Measurements from ENCODE around the gene KSR2. TPM values are rescaled to one million over a fixed set of nuclear protein-coding genes. Genes with fewer than 3 reads are reported as not detected.

The KSR2 gene
- polyA plus RNA-seq, 3 donors from 2014 or later, result not detected

- Mint-ChIP-seq H3K36me3 (no peaks in the 10 kb centered on the region), H3K4me1 (no peaks in the 10 kb centered on the region), H3K27ac (no peak overlapping the region), H3K27me3 (ENCODE audit: low read depth in 3 of 3) (peaks cover 0 to 12% (median 2%) of the 10 kb centered on the region in 3 donors), H3K9me3 (no peaks in the 10 kb centered on the region), H3K4me3 (no peak overlapping the region)
- DNase-seq, result no peak
These were observed 392.7 kb downstream of the KSR2 start for GRCh38 chr12:117576053-117576452.

GRCh38 chr12:117574655-117575054 is 394.1 kb downstream of the KSR2 start:
- no peak overlapping the region for H3K4me3 Mint-ChIP-seq
- no peak for DNase-seq

GRCh38 chr12:117572755-117573154 is 396.0 kb downstream of the KSR2 start:
- Mint-ChIP-seq H3K36me3 (no peaks in the 10 kb centered on the region), H3K4me3 (no peak overlapping the region), H3K4me1 (no peaks in the 10 kb centered on the region), H3K9me3 (no peaks in the 10 kb centered on the region), H3K27me3 (ENCODE audit: low read depth in 3 of 3) (peaks cover 0 to 12% (median 0%) of the 10 kb centered on the region in 3 donors), H3K27ac (no peak overlapping the region)
- no peak for DNase-seq

More at GRCh38 chr12:117574655-117575054, 394.1 kb downstream of the KSR2 start:
- H3K27me3 Mint-ChIP-seq (ENCODE audit: low read depth in 3 of 3), result peaks cover 0 to 12% (median 2%) of the 10 kb centered on the region in 3 donors
- no peaks in the 10 kb centered on the region for H3K36me3 Mint-ChIP-seq
- H3K9me3 Mint-ChIP-seq, result no peaks in the 10 kb centered on the region
- H3K4me1 Mint-ChIP-seq, result no peaks in the 10 kb centered on the region
- H3K27ac Mint-ChIP-seq, result no peak overlapping the region

- H3K27ac Mint-ChIP-seq, result no peak overlapping the region
- no peaks in the 10 kb centered on the region for H3K36me3 Mint-ChIP-seq
- H3K4me3 Mint-ChIP-seq, result no peak overlapping the region
- H3K27me3 Mint-ChIP-seq (ENCODE audit: low read depth in 3 of 3), result peaks cover 0 to 12% (median 0%) of the 10 kb centered on the region in 3 donors
- DNase-seq, result no peak
- no peaks in the 10 kb centered on the region for H3K9me3 Mint-ChIP-seq
- H3K4me1 Mint-ChIP-seq, result no peaks in the 10 kb centered on the region
These were observed 397.5 kb downstream of the KSR2 start for GRCh38 chr12:117571321-117571720.

- Mint-ChIP-seq H3K4me1 (no peaks in the 10 kb centered on the region), H3K9me3 (no peaks in the 10 kb centered on the region), H3K27me3 (ENCODE audit: low read depth in 3 of 3) (peaks cover 0 to 12% (median 0%) of the 10 kb centered on the region in 3 donors), H3K36me3 (no peaks in the 10 kb centered on the region), H3K27ac (no peak overlapping the region), H3K4me3 (no peak overlapping the region)
- DNase-seq, result no peak
These were observed 398.2 kb downstream of the KSR2 start for GRCh38 chr12:117570608-117571007.

- H3K4me1 Mint-ChIP-seq, result no peaks in the 10 kb centered on the region
- no peaks in the 10 kb centered on the region for H3K9me3 Mint-ChIP-seq
- no peak for DNase-seq
- H3K27ac Mint-ChIP-seq, result no peak overlapping the region
- peaks cover 0 to 4% (median 0%) of the 10 kb centered on the region in 3 donors for H3K27me3 Mint-ChIP-seq (ENCODE audit: low read depth in 3 of 3)
- H3K36me3 Mint-ChIP-seq, result no peaks in the 10 kb centered on the region
- no peak overlapping the region for H3K4me3 Mint-ChIP-seq
These were observed 401.1 kb downstream of the KSR2 start for GRCh38 chr12:117567644-117568216.

- no peak for DNase-seq
- no peak overlapping the region for H3K4me3 Mint-ChIP-seq
- no peaks in the 10 kb centered on the region for H3K27me3 Mint-ChIP-seq (ENCODE audit: low read depth in 3 of 3)
- no peaks in the 10 kb centered on the region for H3K4me1 Mint-ChIP-seq
- no peak overlapping the region for H3K27ac Mint-ChIP-seq
- H3K9me3 Mint-ChIP-seq, result no peaks in the 10 kb centered on the region
- no peaks in the 10 kb centered on the region for H3K36me3 Mint-ChIP-seq
These were observed 403.9 kb downstream of the KSR2 start for GRCh38 chr12:117564881-117565280.

GRCh38 chr12:117563706-117564105 is 405.1 kb downstream of the KSR2 start:
- DNase-seq, result no peak
- Mint-ChIP-seq H3K36me3 (no peaks in the 10 kb centered on the region), H3K4me1 (no peaks in the 10 kb centered on the region), H3K27ac (no peak overlapping the region), H3K4me3 (no peak overlapping the region), H3K27me3 (ENCODE audit: low read depth in 3 of 3) (no peaks in the 10 kb centered on the region), H3K9me3 (peaks cover 0 to 1% (median 0%) of the 10 kb centered on the region in 6 donors)

GRCh38 chr12:117563007-117563406 is 405.8 kb downstream of the KSR2 start:
- H3K4me3 Mint-ChIP-seq, result no peak overlapping the region
- no peaks in the 10 kb centered on the region for H3K27me3 Mint-ChIP-seq (ENCODE audit: low read depth in 3 of 3)
- no peak overlapping the region for H3K27ac Mint-ChIP-seq
- no peaks in the 10 kb centered on the region for H3K4me1 Mint-ChIP-seq
- H3K36me3 Mint-ChIP-seq, result no peaks in the 10 kb centered on the region
- no peak for DNase-seq
- peaks cover 0 to 2% (median 0%) of the 10 kb centered on the region in 6 donors for H3K9me3 Mint-ChIP-seq

GRCh38 chr12:117561990-117562389 is 406.8 kb downstream of the KSR2 start:
- no peaks in the 10 kb centered on the region for H3K36me3 Mint-ChIP-seq
- no peak overlapping the region for H3K4me3 Mint-ChIP-seq
- no peaks in the 10 kb centered on the region for H3K4me1 Mint-ChIP-seq
- DNase-seq, result no peak
- H3K9me3 Mint-ChIP-seq, result peaks cover 0 to 2% (median 0%) of the 10 kb centered on the region in 6 donors
- no peaks in the 10 kb centered on the region for H3K27me3 Mint-ChIP-seq (ENCODE audit: low read depth in 3 of 3)
- H3K27ac Mint-ChIP-seq, result no peak overlapping the region

GRCh38 chr12:117559978-117560377 is 408.8 kb downstream of the KSR2 start:
- Mint-ChIP-seq H3K36me3 (no peaks in the 10 kb centered on the region), H3K4me3 (no peak overlapping the region), H3K9me3 (peaks cover 0 to 2% (median 0%) of the 10 kb centered on the region in 6 donors), H3K27me3 (ENCODE audit: low read depth in 3 of 3) (no peaks in the 10 kb centered on the region), H3K4me1 (no peaks in the 10 kb centered on the region), H3K27ac (no peak overlapping the region)
- DNase-seq, result no peak

GRCh38 chr12:117555889-117556288 is 412.9 kb downstream of the KSR2 start:
- no peak overlapping the region for H3K4me3 Mint-ChIP-seq
- H3K4me1 Mint-ChIP-seq, result no peaks in the 10 kb centered on the region
- peaks cover 0 to 3% (median 0%) of the 10 kb centered on the region in 6 donors for H3K9me3 Mint-ChIP-seq
- H3K27me3 Mint-ChIP-seq (ENCODE audit: low read depth in 3 of 3), result peaks cover 0 to 2% (median 0%) of the 10 kb centered on the region in 3 donors
- no peak for DNase-seq
- no peak overlapping the region for H3K27ac Mint-ChIP-seq
- H3K36me3 Mint-ChIP-seq, result no peaks in the 10 kb centered on the region

- no peak overlapping the region for H3K4me3 Mint-ChIP-seq
- H3K36me3 Mint-ChIP-seq, result no peaks in the 10 kb centered on the region
- no peak for DNase-seq
- no peak overlapping the region for H3K27ac Mint-ChIP-seq
- peaks cover 0 to 3% (median 0%) of the 10 kb centered on the region in 6 donors for H3K9me3 Mint-ChIP-seq
- H3K27me3 Mint-ChIP-seq (ENCODE audit: low read depth in 3 of 3), result peaks cover 0 to 4% (median 2%) of the 10 kb centered on the region in 3 donors
- H3K4me1 Mint-ChIP-seq, result no peaks in the 10 kb centered on the region
These were observed 415.8 kb downstream of the KSR2 start for GRCh38 chr12:117552971-117553370.

- Mint-ChIP-seq H3K4me3 (no peak overlapping the region), H3K36me3 (no peaks in the 10 kb centered on the region), H3K27ac (no peak overlapping the region), H3K9me3 (peaks cover 0 to 3% (median 0%) of the 10 kb centered on the region in 6 donors), H3K27me3 (ENCODE audit: low read depth in 3 of 3) (peaks cover 0 to 4% (median 2%) of the 10 kb centered on the region in 3 donors), H3K4me1 (no peaks in the 10 kb centered on the region)
- no peak for DNase-seq
These were observed 417.1 kb downstream of the KSR2 start for GRCh38 chr12:117551665-117552064.

- Mint-ChIP-seq H3K27ac (no peak overlapping the region), H3K4me1 (no peaks in the 10 kb centered on the region), H3K27me3 (ENCODE audit: low read depth in 3 of 3) (peaks cover 0 to 4% (median 0%) of the 10 kb centered on the region in 3 donors), H3K4me3 (no peak overlapping the region), H3K9me3 (peaks cover 0 to 5% (median 0%) of the 10 kb centered on the region in 6 donors), H3K36me3 (no peaks in the 10 kb centered on the region)
- no peak for DNase-seq
These were observed 421.6 kb downstream of the KSR2 start for GRCh38 chr12:117547209-117547608.

Measured in immature natural killer cell (primary cell).